Liver (tissue), 9 donors: Measurements from ENCODE around the gene WIZ. TPM values are rescaled to one million over a fixed set of nuclear protein-coding genes. Genes with fewer than 3 reads are reported as not detected.

Experiments used
- DNase-seq: peaks from one replicate; pipeline ENCODE4 v3.0.0-alpha.2; 2017; ENCODE audit warnings: low spot score
- H3K27ac ChIP-seq, 2 donors: one replicate each; pipeline ENCODE4 v1.7.0; 2013; ENCODE audit warnings: inconsistent platforms in 2 of 2, low read length in 2 of 2, control low read depth in 1 of 2, low read depth in 1 of 2, mild to moderate bottlenecking in 1 of 2
- H3K27me3 ChIP-seq, 4 donors: one replicate each; pipeline versions ENCODE4 v1.6.1 to v1.7.0; 2013; ENCODE audit warnings: low read length in 3 of 4, inconsistent platforms in 1 of 4, mild to moderate bottlenecking in 1 of 4, moderate library complexity in 1 of 4; ENCODE audit not compliant: control insufficient read depth in 4 of 4, insufficient read depth in 4 of 4
- H3K36me3 ChIP-seq, 4 donors: one replicate each; pipeline versions ENCODE4 v1.6.1 to v1.7.0; 2013; ENCODE audit warnings: low read length in 3 of 4, mild to moderate bottlenecking in 3 of 4, low read depth in 1 of 4, moderate library complexity in 1 of 4; ENCODE audit not compliant: control insufficient read depth in 4 of 4, insufficient read depth in 3 of 4
- H3K4me1 ChIP-seq, 4 donors: one replicate each; pipeline versions ENCODE4 v1.6.1 to v1.7.0; 2013; ENCODE audit warnings: low read length in 3 of 4, mild to moderate bottlenecking in 3 of 4, moderate library complexity in 1 of 4; ENCODE audit not compliant: control insufficient read depth in 4 of 4, insufficient read depth in 4 of 4
- H3K4me3 ChIP-seq, 3 donors: one replicate each; pipeline versions ENCODE4 v1.6.1 to v1.7.0; 2013; ENCODE audit warnings: low read length in 3 of 3, control low read depth in 1 of 3, low read depth in 1 of 3, mild to moderate bottlenecking in 1 of 3
- H3K9ac ChIP-seq, 2 donors: one replicate each; pipeline ENCODE4 v1.7.0; 2013; ENCODE audit warnings: low read length in 2 of 2, mild to moderate bottlenecking in 2 of 2, moderate library complexity in 2 of 2, control low read depth in 1 of 2, low read depth in 1 of 2
- H3K9me3 ChIP-seq, 4 donors: one replicate each; pipeline versions ENCODE4 v1.6.1 to v1.7.0; 2013; ENCODE audit warnings: low read length in 3 of 4; ENCODE audit not compliant: control insufficient read depth in 4 of 4
- CTCF ChIP-seq: fragments of 150-350 bp; IDR thresholded peaks from 2 replicates; pipeline ENCODE4 v1.5.1; 2017; ENCODE audit warnings: improper control_type of control experiment, low read depth, low read length; ENCODE audit not compliant: missing input control
- EGR1 ChIP-seq, 2 donors: IDR thresholded peaks; 2 replicates each; pipeline ENCODE4 v1.6.1; 2016 to 2018; ENCODE audit warnings: antibody characterized with exemption in 2 of 2, low read depth in 2 of 2
- FOXA1 ChIP-seq: IDR thresholded peaks from 2 replicates; pipeline ENCODE4 v1.6.1; 2016; ENCODE audit warnings: antibody characterized with exemption
- FOXA2 ChIP-seq: IDR thresholded peaks from 2 replicates; pipeline ENCODE4 v1.6.1; 2016; ENCODE audit warnings: antibody characterized with exemption
- GABPA ChIP-seq, 2 donors: IDR thresholded peaks in 1 of 2; conservative IDR thresholded peaks in 1 of 2; 2 replicates each; pipeline ENCODE4 v1.6.1; 2016; ENCODE audit warnings: antibody characterized with exemption in 2 of 2, mild to moderate bottlenecking in 1 of 2, moderate library complexity in 1 of 2
- HNF4G ChIP-seq: IDR thresholded peaks from 2 replicates; pipeline ENCODE4 v1.6.1; 2016; ENCODE audit warnings: antibody characterized with exemption
- MAX ChIP-seq: IDR thresholded peaks from 2 replicates; pipeline ENCODE4 v1.6.1; 2016; ENCODE audit warnings: antibody characterized with exemption
- NR2F2 ChIP-seq: IDR thresholded peaks from 2 replicates; pipeline ENCODE4 v1.6.1; 2016; ENCODE audit warnings: antibody characterized with exemption
- RAD21 ChIP-seq, 2 donors: IDR thresholded peaks; 2 replicates each; pipeline ENCODE4 v1.6.1; 2016; ENCODE audit warnings: antibody characterized with exemption in 2 of 2, mild to moderate bottlenecking in 2 of 2
- REST ChIP-seq: IDR thresholded peaks from 2 replicates; pipeline ENCODE4 v1.6.1; 2016; ENCODE audit warnings: antibody characterized with exemption, mild to moderate bottlenecking
- RXRA ChIP-seq, 2 donors: IDR thresholded peaks; 2 replicates each; pipeline ENCODE4 v1.6.1; 2017 to 2018; ENCODE audit warnings: antibody characterized with exemption in 2 of 2, mild to moderate bottlenecking in 1 of 2
- SP1 ChIP-seq: IDR thresholded peaks from 2 replicates; pipeline ENCODE4 v1.6.1; 2018; ENCODE audit warnings: antibody characterized with exemption, mild to moderate bottlenecking
- TAF1 ChIP-seq: conservative IDR thresholded peaks from 2 replicates; pipeline ENCODE4 v1.6.1; 2016; ENCODE audit warnings: antibody characterized with exemption, mild to moderate bottlenecking
- YY1 ChIP-seq: IDR thresholded peaks from 2 replicates; pipeline ENCODE4 v1.6.1; 2016; ENCODE audit warnings: antibody characterized with exemption, mild to moderate bottlenecking
- WGBS: extraction: QIAGEN DNeasy Blood & Tissue Kit; methylation state at CpG from one replicate; pipeline ENCODE4 v1.1.7; 2013; 5-methylcytosine and 5-hydroxymethylcytosine counted together
- polyA plus RNA-seq, 2 donors: library from polyadenylated mRNA; stranded (reverse) in 1 of 2; unstranded in 1 of 2; fragments of 200-250 nt in 1 of 2; fragments of >200 nt in 1 of 2; fragmentation: Nextera tagmentation in 1 of 2; extraction: Ambion mirVana in 1 of 2; gene quantifications; one replicate each; pipeline versions ENCODE4 v1.2.1 to v1.2.3, GENCODE V29; 2013 to 2015
- total RNA-seq, 2 donors: library from RNA; depleted of rRNA; stranded (reverse); fragments of >200 nt; gene quantifications; one replicate each; pipeline ENCODE4 v1.2.3, GENCODE V29; 2014
- TF ChIP-seq, protein P1 (sequence below): IDR thresholded peaks from 2 replicates; pipeline ENCODE4 v1.6.1; 2016; ENCODE audit warnings: antibody characterized with exemption
- TF ChIP-seq, protein P2 (sequence below): IDR thresholded peaks from 2 replicates; pipeline ENCODE4 v1.6.1; 2016; ENCODE audit warnings: antibody characterized with exemption
- donor health status: healthy.
- donor health status: healthy.
- donor health status: healthy.
- donor health status: healthy.
- donor health status: healthy.

WIZ gene
- total and polyA plus RNA-seq, 4 donors, result 3.8 to 12.7 (median 8.6) TPM

DNA sequence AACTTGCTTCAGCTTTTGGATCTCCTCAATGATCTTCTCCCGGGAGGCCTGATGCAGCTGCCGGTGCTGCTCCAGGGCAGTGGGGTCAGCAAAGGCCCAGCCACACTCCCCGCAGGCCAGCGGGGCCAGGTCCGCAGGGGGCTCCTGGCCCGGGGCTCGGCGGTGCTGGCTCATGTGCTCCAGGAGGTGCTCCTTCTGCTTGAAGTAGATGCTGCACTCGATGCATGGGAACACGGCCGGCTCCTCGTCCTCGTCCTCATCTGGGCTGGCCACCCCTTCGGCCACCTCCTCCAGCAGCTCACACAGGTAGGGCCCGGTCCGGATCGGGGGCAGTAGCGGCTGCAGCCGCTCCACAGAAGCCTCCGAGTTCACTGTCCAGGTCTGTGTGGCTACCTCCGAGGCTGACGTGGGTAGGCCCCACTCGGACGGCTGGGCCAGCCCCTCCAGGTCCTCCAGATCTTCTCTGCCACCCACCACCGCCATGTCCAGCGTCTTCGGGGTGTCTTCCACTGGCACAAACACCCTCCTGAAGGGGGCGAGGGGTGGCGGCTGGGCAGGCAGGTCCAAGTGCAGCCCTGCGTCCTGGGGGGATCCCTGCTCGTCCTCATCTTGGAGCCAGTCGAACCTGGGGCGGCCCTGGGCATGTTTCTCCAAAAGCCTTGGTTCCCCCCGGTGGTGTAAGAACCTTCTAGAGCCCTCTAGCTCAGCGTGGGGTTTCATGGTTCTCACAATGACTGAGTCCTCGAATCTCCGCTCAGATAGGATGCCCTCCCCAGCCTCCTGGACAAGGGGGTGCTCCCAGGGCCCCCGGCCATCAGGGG is 9.7 kb downstream of the WIZ start:
- no peak overlapping the region for H3K9ac ChIP-seq
- no peaks in the 10 kb centered on the region for H3K36me3 ChIP-seq
- no peak for DNase-seq
- WGBS, result 95% methylated on average over 38 of the region's 38 CpGs
- no peak overlapping the region for H3K4me3 ChIP-seq
- peaks cover 12 to 36% (median 27%) of the 10 kb centered on the region in 4 donors for H3K4me1 ChIP-seq
- TF ChIP-seq TAF1 (no peak), GABPA (IDR thresholded peaks at IDR 0.05 in 1 of 2, conservative IDR thresholded peaks at IDR 0.05 in 1 of 2) (no peak), FOXA1 (no peak), NR2F2 (no peak), YY1 (no peak), HNF4G (no peak), RXRA (IDR thresholded peaks at IDR 0.05) (no peak), FOXA2 (no peak), RAD21 (IDR thresholded peaks at IDR 0.05) (no peak), SP1 (no peak), EGR1 (IDR thresholded peaks at IDR 0.05; ENCODE audit: low read depth in 2 of 2) (no peak), CTCF (no peak), MAX (no peak)
- TF ChIP-seq, protein P1, sequence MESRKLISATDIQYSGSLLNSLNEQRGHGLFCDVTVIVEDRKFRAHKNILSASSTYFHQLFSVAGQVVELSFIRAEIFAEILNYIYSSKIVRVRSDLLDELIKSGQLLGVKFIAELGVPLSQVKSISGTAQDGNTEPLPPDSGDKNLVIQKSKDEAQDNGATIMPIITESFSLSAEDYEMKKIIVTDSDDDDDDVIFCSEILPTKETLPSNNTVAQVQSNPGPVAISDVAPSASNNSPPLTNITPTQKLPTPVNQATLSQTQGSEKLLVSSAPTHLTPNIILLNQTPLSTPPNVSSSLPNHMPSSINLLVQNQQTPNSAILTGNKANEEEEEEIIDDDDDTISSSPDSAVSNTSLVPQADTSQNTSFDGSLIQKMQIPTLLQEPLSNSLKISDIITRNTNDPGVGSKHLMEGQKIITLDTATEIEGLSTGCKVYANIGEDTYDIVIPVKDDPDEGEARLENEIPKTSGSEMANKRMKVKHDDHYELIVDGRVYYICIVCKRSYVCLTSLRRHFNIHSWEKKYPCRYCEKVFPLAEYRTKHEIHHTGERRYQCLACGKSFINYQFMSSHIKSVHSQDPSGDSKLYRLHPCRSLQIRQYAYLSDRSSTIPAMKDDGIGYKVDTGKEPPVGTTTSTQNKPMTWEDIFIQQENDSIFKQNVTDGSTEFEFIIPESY, result no peak
- TF ChIP-seq, protein P2, sequence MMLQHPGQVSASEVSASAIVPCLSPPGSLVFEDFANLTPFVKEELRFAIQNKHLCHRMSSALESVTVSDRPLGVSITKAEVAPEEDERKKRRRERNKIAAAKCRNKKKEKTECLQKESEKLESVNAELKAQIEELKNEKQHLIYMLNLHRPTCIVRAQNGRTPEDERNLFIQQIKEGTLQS, result no peak
- no peaks in the 10 kb centered on the region for H3K9me3 ChIP-seq
- no peak overlapping the region for H3K27ac ChIP-seq
- no peaks in the 10 kb centered on the region for H3K27me3 ChIP-seq

DNA sequence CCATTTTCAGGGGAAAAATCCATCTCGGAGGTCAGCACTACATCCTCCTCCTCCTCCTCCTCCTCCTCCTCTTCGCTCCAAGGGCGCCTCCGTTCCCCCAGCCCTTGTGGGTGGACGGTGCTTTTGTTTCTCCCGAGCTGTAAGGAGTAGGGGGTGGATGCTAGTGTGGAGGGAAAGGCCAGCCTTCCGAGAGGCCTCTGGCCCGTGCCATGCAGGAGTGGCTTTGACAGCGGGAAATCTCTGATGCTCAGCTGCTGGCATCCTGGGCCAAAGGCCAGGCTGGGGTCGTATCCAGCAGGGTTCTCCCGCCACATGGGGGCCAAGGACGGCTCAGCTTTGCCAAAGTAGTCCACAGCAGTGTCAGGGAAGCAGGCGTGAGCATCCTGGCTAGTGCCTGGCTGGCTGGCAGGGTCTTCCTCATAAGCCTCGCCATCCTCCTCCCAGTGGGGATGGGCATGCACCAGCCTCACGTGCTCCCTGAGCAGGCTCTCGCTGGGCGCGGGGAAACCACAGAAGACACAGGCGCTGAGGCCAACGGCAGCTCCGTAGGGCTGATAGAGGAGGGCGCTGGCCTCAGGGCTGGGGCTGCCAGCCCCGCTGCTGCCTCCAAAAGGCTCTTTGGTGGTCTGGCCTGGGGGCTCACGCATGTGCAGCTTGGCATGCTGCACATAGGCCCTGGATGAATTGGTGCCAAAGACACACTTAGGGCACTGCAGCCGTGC is 10.5 kb downstream of the WIZ start:
- no peaks in the 10 kb centered on the region for H3K36me3 ChIP-seq
- 83% methylated on average over 25 of the region's 25 CpGs for WGBS
- no peak overlapping the region for H3K9ac ChIP-seq
- H3K4me1 ChIP-seq, result peaks cover 12 to 29% (median 24%) of the 10 kb centered on the region in 4 donors
- no peaks in the 10 kb centered on the region for H3K27me3 ChIP-seq
- no peak for DNase-seq
- H3K4me3 ChIP-seq, result no peak overlapping the region
- H3K9me3 ChIP-seq, result no peaks in the 10 kb centered on the region
- no peak overlapping the region for H3K27ac ChIP-seq
- no peak for TF ChIP-seq CTCF
- TF ChIP-seq RXRA (IDR thresholded peaks at IDR 0.05), result no peak
- TF ChIP-seq, protein P1, result no peak
- TF ChIP-seq, protein P2, result no peak
- no peak for TF ChIP-seq REST
- no peak for TF ChIP-seq HNF4G
- no peak for TF ChIP-seq YY1
- no peak for TF ChIP-seq MAX
